H1 (cell line): Measurements from ENCODE around the gene GNB5. TPM values are rescaled to one million over a fixed set of nuclear protein-coding genes. Genes with fewer than 3 reads are reported as not detected.

ENCODE experiments used
- CTCF ChIA-PET: fragments of 300-600 bp; sonication (Branson Sonifier 250); formaldehyde crosslinking; loops from one replicate; lab custom pipeline; 2021; ENCODE audit not compliant: partially characterized antibody; lab: Charles Lee
- POLR2A ChIA-PET: fragments of 300-600 bp; sonication (Branson Sonifier 250); formaldehyde crosslinking; loops from one replicate; lab custom pipeline; 2021; ENCODE audit warnings: inconsistent platforms; ENCODE audit not compliant: partially characterized antibody; lab: Charles Lee
- DNase-seq, 2 experiments: peaks; one replicate each; pipeline versions ENCODE4 v3.0.0 to v3.0.0-alpha.2; 2010 to 2022; ENCODE audit warnings: low spot score in 2 of 2, low read depth in 1 of 2, mixed read lengths in 1 of 2
- FAIRE-seq: peaks from 2 replicates; lab custom pipeline; 2011; peaks lifted over from hg19 to GRCh38; lab: Jason Lieb, UNC
- H2AFZ ChIP-seq: 2 replicates; pipeline ENCODE4 v1.8.1; 2012; ENCODE audit warnings: low read length, inconsistent platforms
- H2AK5ac ChIP-seq: 2 replicates; pipeline ENCODE4 v1.6.1; 2013; ENCODE audit warnings: low read depth, low read length
- H2BK120ac ChIP-seq: replicated peaks from 2 replicates; pipeline ENCODE3; 2013; ENCODE audit warnings: low read depth, low read length, inconsistent platforms
- H2BK12ac ChIP-seq: 2 replicates; pipeline ENCODE4 v1.6.1; 2013; ENCODE audit warnings: low read depth, low read length
- H2BK15ac ChIP-seq: 2 replicates; pipeline ENCODE4 v1.6.1; 2013; ENCODE audit warnings: low read length
- H2BK20ac ChIP-seq: 2 replicates; pipeline ENCODE4 v1.6.1; 2013; ENCODE audit warnings: low read length
- H2BK5ac ChIP-seq: 2 replicates; pipeline ENCODE4 v1.6.1; 2013; ENCODE audit warnings: low read depth, low read length
- H3K14ac ChIP-seq: 2 replicates; pipeline ENCODE4 v1.6.1; 2013; ENCODE audit warnings: inconsistent platforms; ENCODE audit not compliant: insufficient read length
- H3K18ac ChIP-seq: 2 replicates; pipeline ENCODE4 v1.6.1; 2013; ENCODE audit warnings: low read length; ENCODE audit errors: extremely low read depth
- H3K23ac ChIP-seq: 2 replicates; pipeline ENCODE4 v1.6.1; 2013; ENCODE audit warnings: inconsistent platforms; ENCODE audit not compliant: insufficient read length
- H3K23me2 ChIP-seq: 2 replicates; pipeline ENCODE4 v1.6.1; 2013; ENCODE audit warnings: low read depth, low read length
- H3K27ac ChIP-seq: 2 replicates; pipeline ENCODE4 v1.6.1; 2011; ENCODE audit warnings: low read depth, low read length, inconsistent platforms
- H3K27me3 ChIP-seq, 4 experiments: replicated peaks in 1 of 4; 1 replicate in 1 of 4; 2 replicates in 3 of 4; pipeline versions ENCODE4 v1.6.1 to v1.8.1; 2011 to 2013; ENCODE audit warnings: low read length in 3 of 4, mild to moderate bottlenecking in 3 of 4, inconsistent platforms in 2 of 4, mixed read lengths in 2 of 4, moderate library complexity in 1 of 4; ENCODE audit not compliant: control insufficient read depth in 3 of 4, insufficient read depth in 3 of 4; ENCODE audit errors: extremely low read depth in 1 of 4
- H3K36me3 ChIP-seq, 4 experiments: 2 replicates each; pipeline versions ENCODE4 v1.6.1 to v1.8.1; 2011 to 2013; ENCODE audit warnings: mild to moderate bottlenecking in 4 of 4, low read length in 3 of 4, moderate library complexity in 2 of 4, control low read depth in 1 of 4, inconsistent platforms in 1 of 4; ENCODE audit not compliant: insufficient read depth in 4 of 4, control insufficient read depth in 2 of 4
- H3K4ac ChIP-seq: replicated peaks from 2 replicates; pipeline ENCODE3; 2013; ENCODE audit warnings: low read length, low read depth, mixed read lengths, inconsistent platforms; ENCODE audit not compliant: insufficient read length
- H3K4me1 ChIP-seq, 4 experiments: replicated peaks in 1 of 4; 1 replicate in 1 of 4; 2 replicates in 3 of 4; pipeline versions ENCODE4 v1.6.1 to v1.8.1; 2011 to 2013; ENCODE audit warnings: low read length in 3 of 4, inconsistent platforms in 2 of 4, mixed read lengths in 1 of 4; ENCODE audit not compliant: insufficient read depth in 4 of 4, control insufficient read depth in 3 of 4
- H3K4me2 ChIP-seq, 2 experiments: 2 replicates each; pipeline versions ENCODE4 v1.6.1 to v1.8.1; 2011 to 2013; ENCODE audit warnings: low read depth in 2 of 2, low read length in 2 of 2, control low read depth in 1 of 2, inconsistent platforms in 1 of 2, mild to moderate bottlenecking in 1 of 2; ENCODE audit not compliant: insufficient read depth in 1 of 2
- H3K4me3 ChIP-seq, 4 experiments: fragments of 200-600, 300-600 bp in 1 of 4; sonication (generic), shearing (Covaris generic), sonication (Bioruptor Twin) in 1 of 4; 2 replicates each; pipeline versions ENCODE4 v1.5.1 to v1.8.1; 2011 to 2016; ENCODE audit warnings: low read length in 4 of 4, low read depth in 3 of 4, control low read depth in 2 of 4, inconsistent platforms in 2 of 4, mild to moderate bottlenecking in 2 of 4, mixed read lengths in 1 of 4, moderate library complexity in 1 of 4; ENCODE audit not compliant: insufficient read depth in 2 of 4; ENCODE audit errors: extremely low read depth in 1 of 4
- H3K56ac ChIP-seq: replicated peaks from 2 replicates; pipeline ENCODE3; 2013; ENCODE audit warnings: low read depth, mild to moderate bottlenecking, mixed read lengths, low read length, inconsistent platforms; ENCODE audit not compliant: insufficient read length
- H3K79me1 ChIP-seq: 2 replicates; pipeline ENCODE4 v1.6.1; 2013; ENCODE audit warnings: low read depth, low read length, control low read depth
- H3K79me2 ChIP-seq, 2 experiments: 2 replicates each; pipeline versions ENCODE4 v1.6.1 to v1.8.1; 2012 to 2013; ENCODE audit warnings: low read length in 2 of 2, mild to moderate bottlenecking in 2 of 2, inconsistent platforms in 1 of 2; ENCODE audit not compliant: insufficient read depth in 2 of 2, control insufficient read depth in 1 of 2
- H3K9ac ChIP-seq, 4 experiments: replicated peaks in 1 of 4; 1 replicate in 1 of 4; 2 replicates in 3 of 4; pipeline versions ENCODE4 v1.6.1 to v1.8.1; 2011 to 2013; ENCODE audit warnings: low read depth in 3 of 4, low read length in 3 of 4, control low read depth in 2 of 4, mild to moderate bottlenecking in 2 of 4, moderate library complexity in 2 of 4, inconsistent platforms in 1 of 4; ENCODE audit errors: extremely low read depth in 1 of 4
- H3K9me3 ChIP-seq, 2 experiments: 2 replicates each; pipeline versions ENCODE4 v1.6.1 to v1.8.1; 2012 to 2013; ENCODE audit warnings: mild to moderate bottlenecking in 2 of 2, moderate library complexity in 2 of 2, control low read depth in 1 of 2, inconsistent platforms in 1 of 2, low read depth in 1 of 2, low read length in 1 of 2, mixed read lengths in 1 of 2; ENCODE audit not compliant: insufficient read depth in 2 of 2
- H4K20me1 ChIP-seq, 2 experiments: replicated peaks in 1 of 2; 2 replicates each; pipeline versions ENCODE3 to v1.8.1; 2011 to 2013; ENCODE audit warnings: inconsistent platforms in 2 of 2, low read length in 2 of 2, mild to moderate bottlenecking in 1 of 2; ENCODE audit not compliant: insufficient read depth in 2 of 2, control insufficient read depth in 1 of 2
- H4K5ac ChIP-seq: 2 replicates; pipeline ENCODE4 v1.6.1; 2013; ENCODE audit warnings: low read length, low read depth, mixed read lengths, inconsistent platforms; ENCODE audit not compliant: insufficient read length
- H4K8ac ChIP-seq: 2 replicates; pipeline ENCODE4 v1.8.0; 2013; ENCODE audit warnings: mild to moderate bottlenecking, moderate library complexity, low read length, inconsistent platforms; ENCODE audit not compliant: insufficient read depth; ENCODE audit errors: extremely low read depth
- H4K91ac ChIP-seq: replicated peaks from 2 replicates; pipeline ENCODE3; 2013; ENCODE audit warnings: low read length, mixed read lengths, inconsistent platforms; ENCODE audit not compliant: insufficient read length
- KDM4A ChIP-seq: IDR thresholded peaks from one replicate; pipeline ENCODE4 v1.7.1; 2012; ENCODE audit warnings: low read depth, mild to moderate bottlenecking, moderate library complexity, low read length, inconsistent platforms; ENCODE audit not compliant: severe bottlenecking
- WGBS, 2 experiments: shearing (Covaris generic) in 1 of 2; methylation state at CpG; one replicate each; pipeline versions ENCODE4 v1.1.6 to v1.1.7; 2013 to 2015; ENCODE audit warnings: low lambda C conversion rate in 2 of 2, mixed read lengths in 2 of 2, inconsistent platforms in 1 of 2, low coverage in 1 of 2, missing lambda C conversion rate in 1 of 2; ENCODE audit not compliant: insufficient replicate concordance in 2 of 2, insufficient coverage in 1 of 2, insufficient read length in 1 of 2; ENCODE audit errors: extremely low coverage in 1 of 2, missing lambda C conversion rate in 1 of 2; 5-methylcytosine and 5-hydroxymethylcytosine counted together
- polyA plus RNA-seq, 7 experiments: library from polyadenylated mRNA; depleted of rRNA in 3 of 7; stranded (reverse) in 5 of 7; unstranded in 2 of 7; fragments of >200 nt in 5 of 7; fragments of 200-250 nt in 2 of 7; gene quantifications; 1 replicate in 5 of 7; 2 replicates in 1 of 7; 4 replicates in 1 of 7; pipeline versions ENCODE4 v1.2.1 to v1.2.3, GENCODE V29; 2011 to 2013; ENCODE audit warnings: missing spikeins in 2 of 7, mixed read lengths in 2 of 7
- total RNA-seq: library from RNA; stranded (reverse); fragmentation: NEBNext Ultra II Directional; extraction: Animal tissue kit (Norgen Biotek cat#: 25700); gene quantifications from 2 replicates; pipeline ENCODE4 v1.2.1, GENCODE V29; 2021

GNB5 gene
- total and polyA plus RNA-seq, 2 of the 8 experiments (the other 6 are each of a cell fraction or from before 2014, with no cell fraction given): 21.7 to 42.5 TPM

GRCh38 chr15:52104532-52105004 is 86.6 kb downstream of the GNB5 start:
- no peaks in the 10 kb centered on the region for H3K79me1 ChIP-seq
- H3K56ac ChIP-seq: no peak overlapping the region
- H4K20me1 ChIP-seq: no peaks in the 10 kb centered on the region
- no peak overlapping the region for H2AK5ac ChIP-seq
- H3K79me2 ChIP-seq: no peaks in the 10 kb centered on the region
- H3K27ac ChIP-seq: no peak overlapping the region
- no peak overlapping the region for H4K8ac ChIP-seq
- no peak overlapping the region for H2BK15ac ChIP-seq
- 88% methylated on average over 5 of the region's 5 CpGs; no CpG with 5 or more reads in 1 of the 2 experiments for WGBS, 2 experiments
- H3K4me3 ChIP-seq: no peak overlapping the region
- H4K5ac ChIP-seq: no peak overlapping the region
- H3K23me2 ChIP-seq: no peaks in the 10 kb centered on the region; the same call in 1 of the 2 replicates
- H2BK20ac ChIP-seq: no peak overlapping the region
- POLR2A ChIA-PET: no interaction called here
- H3K36me3 ChIP-seq: no peaks in the 10 kb centered on the region
- no peaks in the 10 kb centered on the region for H3K9me3 ChIP-seq
- H3K4me2 ChIP-seq: no peak overlapping the region
- no peak for DNase-seq
- TF ChIP-seq KDM4A: no peak
- no peak overlapping the region for H3K4ac ChIP-seq
- H2BK12ac ChIP-seq: no peak overlapping the region
- no peak overlapping the region for H2AFZ ChIP-seq
- H4K91ac ChIP-seq: no peak overlapping the region
- H3K23ac ChIP-seq: no peak overlapping the region
- no peak for FAIRE-seq
- CTCF ChIA-PET: interaction anchor here (1.2 to 1.9 kb wide), 3 partner anchors 10 to 37 kb away, joined by 4 to 6 read pairs (median 5); no protein-coding TSS in a partner anchor
- no peak overlapping the region for H3K14ac ChIP-seq
- no peak overlapping the region for H3K18ac ChIP-seq
- H3K4me1 ChIP-seq: 0 out of 7 replicates have a peak, but pooled peaks cover 0 to 2% (median 0%) of the 10 kb centered on the region in 4 experiments
- no peaks in the 10 kb centered on the region for H3K27me3 ChIP-seq
- no peak overlapping the region for H2BK5ac ChIP-seq
- no peak overlapping the region for H3K9ac ChIP-seq
- H2BK120ac ChIP-seq: no peak overlapping the region
